ENCODE measurements around the gene ALOXE3.

ALOXE3 gene

GRCh38 chr17:8141741-8142140 is 23.4 kb upstream of the ALOXE3 start:
- no peak for DNase-seq

- DNase-seq = no peak
Observed at GRCh38 chr17:8141045-8141444, 22.7 kb upstream of the ALOXE3 start.

DNA sequence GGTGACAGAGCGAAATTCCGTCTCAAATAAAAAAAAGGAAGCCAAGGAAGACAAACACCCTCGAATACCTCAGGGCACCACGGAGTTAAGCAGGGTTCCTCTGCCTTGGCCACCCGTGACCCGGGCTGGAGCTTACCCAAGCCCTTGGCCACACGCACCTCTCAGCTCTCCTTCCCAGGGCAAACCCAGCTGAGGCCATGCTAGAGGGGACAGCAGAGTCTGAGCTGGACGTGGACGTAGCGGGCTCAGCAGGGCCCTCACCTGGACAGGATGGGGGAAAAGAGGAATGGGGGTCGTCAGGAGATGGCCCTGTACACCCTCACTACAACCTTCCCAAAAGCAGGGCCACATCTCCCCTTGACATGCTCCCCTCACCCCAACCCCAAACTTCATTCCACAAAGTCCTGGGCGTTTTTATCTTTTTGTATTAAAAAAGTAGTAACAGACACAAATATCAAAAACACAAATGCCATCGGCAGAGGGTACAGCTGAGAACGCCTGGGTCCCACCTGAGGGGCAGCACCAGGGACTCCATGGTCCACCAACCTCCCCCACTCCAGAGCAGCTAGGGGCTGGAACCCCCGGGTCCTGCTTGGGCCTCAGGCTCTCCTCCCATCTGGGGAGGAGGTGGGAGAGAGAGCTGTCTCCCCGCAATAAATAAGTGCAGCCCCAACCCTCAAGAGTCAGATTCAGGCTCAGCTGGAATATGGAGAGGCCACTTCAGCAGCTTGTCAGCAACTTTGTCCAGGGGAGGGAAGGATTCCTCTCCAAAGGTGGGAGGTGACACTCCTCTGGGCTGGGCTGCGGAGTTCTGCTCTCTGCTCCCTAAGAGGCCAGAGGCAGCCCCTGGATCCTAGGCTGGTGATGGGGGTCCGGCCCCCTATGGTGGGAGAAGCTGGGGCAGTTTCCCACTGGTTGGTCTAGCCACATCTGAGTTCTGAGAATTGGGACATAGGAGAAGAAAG is 22.0 kb upstream of the ALOXE3 start:
- no peak for DNase-seq

- peak; percentile 97 to 98 for DNase-seq
Observed at GRCh38 chr17:8138672-8139371, 20.5 kb upstream of the ALOXE3 start.

GRCh38 chr17:8138374-8138671 is 20.0 kb upstream of the ALOXE3 start:
- no peak for DNase-seq

- no peak for DNase-seq
Observed at GRCh38 chr17:8137645-8138373, 19.5 kb upstream of the ALOXE3 start.

- DNase-seq = no peak
Observed at GRCh38 chr17:8133941-8134340, 15.6 kb upstream of the ALOXE3 start.

DNA sequence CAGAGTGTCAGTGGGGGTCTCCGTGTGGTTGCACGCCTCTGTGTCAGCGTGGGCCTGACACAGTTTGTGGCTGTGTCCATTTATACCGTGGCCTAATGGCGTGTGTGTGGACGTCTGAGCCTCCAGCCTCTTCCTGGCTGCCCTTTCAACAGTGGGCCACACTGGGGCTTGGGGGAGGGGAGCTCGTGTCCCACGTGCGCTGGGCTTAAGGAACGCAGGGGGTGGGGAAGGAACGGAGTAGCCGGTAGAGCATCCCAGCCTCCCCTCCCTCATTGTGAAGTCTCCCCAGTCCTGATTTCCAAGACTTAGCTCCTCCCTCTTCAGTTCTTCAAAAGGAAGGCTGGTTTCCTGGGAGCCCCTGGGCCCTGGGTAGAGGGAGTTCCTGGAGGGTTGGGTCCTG is 15.1 kb upstream of the ALOXE3 start:
- DNase-seq = no peak

- no peak for DNase-seq
Observed at GRCh38 chr17:8131844-8132441, 13.6 kb upstream of the ALOXE3 start.

GRCh38 chr17:8128125-8128784 is 9.9 kb upstream of the ALOXE3 start:
- no peak for DNase-seq

GRCh38 chr17:8126491-8127066 is 8.3 kb upstream of the ALOXE3 start:
- peak in 1 of 2 experiments; percentile 44 for DNase-seq

DNA sequence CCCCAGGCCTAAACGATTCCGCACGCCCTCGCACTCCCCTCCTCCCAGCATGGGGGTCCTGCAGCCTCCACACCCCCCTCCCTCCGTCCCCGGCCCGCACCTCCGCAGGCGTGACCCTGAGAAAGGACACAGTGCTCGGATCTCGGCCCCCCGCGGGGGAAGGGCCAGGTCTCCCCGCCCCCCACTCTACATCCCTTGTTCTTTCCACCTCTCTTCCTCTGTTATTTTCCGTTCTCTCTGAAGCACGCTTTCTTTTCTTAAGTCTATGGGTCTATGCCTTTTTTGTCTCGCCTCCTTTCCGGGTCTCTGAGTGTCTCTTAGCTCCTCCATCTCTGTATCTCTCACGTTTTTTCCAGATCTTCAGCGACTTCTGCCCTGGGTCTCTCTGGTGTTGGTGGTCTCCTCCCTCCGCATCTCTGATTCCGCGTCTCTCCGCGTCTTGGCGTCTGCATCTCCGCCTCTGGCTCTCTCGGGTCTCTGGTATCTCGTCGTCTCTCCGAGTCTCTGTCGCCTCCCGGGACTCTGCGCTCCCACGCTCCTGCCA is 7.7 kb upstream of the ALOXE3 start:
- no peak for DNase-seq

GRCh38 chr17:8125154-8125946 is 7.0 kb upstream of the ALOXE3 start:
- peak; percentile 79 to 84 for DNase-seq

- no peak for DNase-seq
Observed at GRCh38 chr17:8124350-8125153, 6.2 kb upstream of the ALOXE3 start.

DNA sequence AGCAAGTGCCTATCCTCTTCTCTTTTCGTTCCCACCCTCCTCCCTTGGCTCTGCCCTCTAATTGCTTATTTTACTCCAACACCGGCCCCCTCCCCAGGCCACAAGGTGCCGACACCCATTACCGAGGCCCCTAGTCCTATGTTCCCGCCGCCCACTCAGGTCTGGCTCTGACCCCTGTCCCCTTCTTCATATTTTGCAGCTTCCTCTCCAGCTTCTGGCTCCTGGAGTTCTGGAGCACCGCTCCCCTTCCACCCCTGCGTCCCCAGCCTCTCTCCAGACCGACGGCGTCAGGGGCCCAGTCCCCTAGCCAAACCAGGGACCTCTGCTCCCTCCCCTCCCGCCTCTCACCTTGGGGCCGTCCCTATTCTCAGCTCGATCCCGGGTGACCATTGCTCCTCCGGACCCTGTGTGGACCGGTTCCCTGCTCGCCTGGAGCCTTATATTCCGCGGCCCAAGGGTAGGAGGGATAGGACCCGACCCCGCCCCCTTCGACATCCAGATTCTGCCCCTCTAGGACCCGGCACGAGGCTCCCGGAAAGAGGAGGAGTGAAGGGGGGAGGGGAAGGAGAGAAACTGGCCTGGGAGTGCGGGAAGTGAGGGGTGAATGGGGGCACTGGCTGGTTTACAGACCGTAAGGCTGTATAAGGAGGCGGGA is 5.5 kb upstream of the ALOXE3 start, which contains the start of gene HES7:
Gene HES7 (minus strand): TSS at position 412 of the 655 bp plus-strand sequence. CDS start 22 bp downstream, at position 390.
- DNase-seq = peak in 1 of 2 experiments; percentile 57

GRCh38 chr17:8122924-8123694 is 4.8 kb upstream of the ALOXE3 start:
- no peak for DNase-seq

DNA sequence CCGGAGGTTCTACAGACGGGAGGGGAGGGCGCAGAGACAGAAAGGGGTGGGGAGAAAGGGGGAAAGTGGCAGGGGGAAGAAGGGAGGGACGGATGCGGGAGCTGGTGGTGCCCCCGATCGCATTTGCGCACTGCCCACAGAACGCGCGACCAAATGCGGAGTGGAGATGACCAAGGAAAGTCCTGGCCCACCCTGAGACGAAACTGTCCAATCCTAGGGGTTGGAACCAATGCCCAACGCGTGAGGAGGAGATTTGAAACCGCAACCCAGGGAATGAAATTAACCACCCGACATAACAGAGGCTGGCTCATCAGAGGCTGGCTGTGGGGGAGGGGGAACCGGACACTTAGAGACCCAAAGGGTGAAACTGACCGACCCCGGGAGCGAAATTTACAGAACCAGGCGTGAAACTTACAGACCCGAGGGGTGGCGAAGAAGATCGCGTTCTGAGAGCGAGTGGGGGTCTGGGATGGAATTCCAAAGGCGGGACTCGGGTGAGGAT is 4.2 kb upstream of the ALOXE3 start:
- no peak for DNase-seq

DNA sequence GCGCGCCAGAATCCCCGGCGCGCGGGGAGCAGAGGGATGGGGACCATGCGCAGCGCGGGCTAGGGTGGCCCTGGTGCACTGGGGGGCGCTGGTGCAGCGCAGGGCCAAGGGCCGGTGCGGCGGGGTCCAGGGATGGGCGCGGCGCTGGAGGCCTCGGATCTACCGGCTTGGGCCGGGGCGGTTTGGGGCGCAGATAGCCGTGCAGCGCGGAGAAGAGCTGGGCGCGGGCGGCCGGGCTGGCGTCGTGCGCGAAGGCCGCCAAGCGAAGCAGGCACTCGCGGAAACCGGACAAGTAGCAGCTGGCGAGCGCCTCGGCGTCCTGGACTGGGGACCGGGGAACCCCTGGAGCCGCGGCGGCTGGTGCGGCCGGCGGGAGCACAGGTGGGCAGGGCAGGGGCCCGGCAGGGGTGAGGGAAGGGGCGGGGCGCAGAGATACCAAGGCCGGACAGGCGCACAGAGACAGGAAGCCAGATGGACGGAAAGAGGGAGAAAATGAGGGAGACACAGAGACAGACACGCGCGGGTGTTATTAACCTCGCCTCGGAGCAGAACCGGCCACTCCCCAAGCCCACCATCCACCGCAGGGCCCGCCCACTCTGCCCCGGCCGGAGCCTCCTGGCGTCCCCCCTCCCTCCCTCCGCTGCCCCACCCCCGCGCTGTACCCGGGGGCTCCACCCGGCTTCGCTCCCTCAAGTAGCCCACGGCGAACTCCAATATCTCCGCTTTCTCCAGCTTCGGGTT is 3.5 kb upstream of the ALOXE3 start:
- peak in 1 of 2 experiments; percentile 67 for DNase-seq
